Esophagus muscularis mucosa (tissue), 4 donors: Measurements from ENCODE around the gene B3GNT8. TPM values are rescaled to one million over a fixed set of nuclear protein-coding genes. Genes with fewer than 3 reads are reported as not detected.
A peak's percentile ranks its signal among the peaks of the same experiment; 100 is the strongest.

Experiments used
- DNase-seq: peaks from one replicate; pipeline ENCODE4 v3.0.0-alpha.2; 2017; ENCODE audit errors: extremely low spot score
- H3K27ac ChIP-seq, 4 donors: fragments of 200-600 bp; sonication (generic); replicated peaks in 1 of 4; 1 replicate in 3 of 4; 2 replicates in 1 of 4; pipeline ENCODE4 v1.5.1; 2016 to 2019; ENCODE audit warnings: mild to moderate bottlenecking in 1 of 4
- H3K27me3 ChIP-seq, 4 donors: fragments of 200-600 bp; sonication (generic); one replicate each; pipeline versions ENCODE4 v1.5.1 to v1.6.0; 2016 to 2019
- H3K36me3 ChIP-seq, 4 donors: fragments of 200-600 bp; sonication (generic); one replicate each; pipeline ENCODE4 v1.5.1; 2016 to 2019
- H3K4me1 ChIP-seq, 4 donors: fragments of 200-600 bp; sonication (generic); one replicate each; pipeline ENCODE4 v1.5.1; 2016 to 2019
- H3K4me3 ChIP-seq, 4 donors: fragments of 200-600 bp; sonication (generic); 1 replicate in 2 of 4; 2 replicates in 2 of 4; pipeline ENCODE4 v1.5.1; 2016 to 2019; ENCODE audit warnings: mild to moderate bottlenecking in 4 of 4, moderate library complexity in 1 of 4
- H3K9me3 ChIP-seq, 4 donors: fragments of 200-600 bp; sonication (generic); 1 replicate in 3 of 4; 2 replicates in 1 of 4; pipeline ENCODE4 v1.5.1; 2016 to 2019
- EP300 ChIP-seq: sonication (generic); formaldehyde crosslinking; IDR thresholded peaks from one replicate; pipeline ENCODE4 v1.6.1; 2017; ENCODE audit warnings: antibody characterized with exemption
- POLR2A ChIP-seq: fragments of 450-650 bp; IDR thresholded peaks from one replicate; pipeline ENCODE4 v1.6.1; 2017; ENCODE audit warnings: antibody characterized with exemption, moderate library complexity, mild to moderate bottlenecking, low read depth
- POLR2AphosphoS5 ChIP-seq, 2 donors: sonication (generic); formaldehyde crosslinking; IDR thresholded peaks; one replicate each; pipeline ENCODE4 v1.6.1; 2017; ENCODE audit warnings: antibody characterized with exemption in 2 of 2
- WGBS: methylation state at CpG from one replicate; pipeline ENCODE4 v1.1.5; 2018; 5-methylcytosine and 5-hydroxymethylcytosine counted together
- intact Hi-C: fragments of 100-400 bp; cut with DNase I; formaldehyde crosslinking; loops from one replicate; pipeline ENCODE4 v1.15.1; 2023
- total RNA-seq, 4 donors: library from RNA; depleted of rRNA; stranded (reverse); fragments of >200 nt; gene quantifications; one replicate each; pipeline versions ENCODE4 v1.1.0 to v1.2.1, GENCODE V29; 2016
- TF ChIP-seq, protein P1 (sequence below), 3 experiments: fragments of 200-600 bp in 2 of 3; fragments of 450-650 bp in 1 of 3; sonication (generic) in 2 of 3; IDR thresholded peaks; one replicate each; pipeline ENCODE4 v1.5.1; 2017 to 2019; ENCODE audit warnings: antibody characterized with exemption in 3 of 3, mild to moderate bottlenecking in 2 of 3, moderate library complexity in 1 of 3

B3GNT8 gene
- total RNA-seq, 4 donors from 2014 or later = 1.2 to 12.0 (median 5.0) TPM

DNA sequence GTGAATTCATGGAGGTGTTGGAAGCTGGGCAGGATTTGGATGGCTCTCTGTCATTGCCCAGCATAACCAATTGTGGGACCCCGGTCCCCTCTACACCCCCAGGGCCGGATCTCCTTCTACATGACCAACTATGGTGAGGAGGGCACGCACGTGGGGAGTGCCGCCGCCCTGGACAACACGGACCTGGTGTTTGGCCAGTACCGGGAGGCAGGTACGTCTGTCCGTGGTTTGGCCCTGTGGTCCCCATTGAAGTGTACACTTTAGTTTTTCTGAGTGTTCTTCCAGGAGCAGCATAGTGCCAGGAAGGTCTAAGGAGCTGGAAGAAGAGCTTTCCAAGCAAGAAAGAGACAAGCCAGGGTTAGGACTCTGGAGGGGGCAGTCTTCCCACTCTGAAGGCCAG lies 13.2 kb downstream of the B3GNT8 start:
- WGBS = 90% methylated on average over 9 of the region's 10 CpGs
- intact Hi-C loops = no loop called here
- DNase-seq = no peak
- Histone ChIP-seq H3K4me1 (peaks cover 19 to 31% (median 30%) of the 10 kb centered on the region in 4 donors), H3K27ac (no peak overlapping the region), H3K9me3 (no peaks in the 10 kb centered on the region), H3K36me3 (peaks cover 44 to 85% (median 74%) of the 10 kb centered on the region in 4 donors), H3K4me3 (no peak overlapping the region), H3K27me3 (no peaks in the 10 kb centered on the region)
- TF ChIP-seq, protein P1, sequence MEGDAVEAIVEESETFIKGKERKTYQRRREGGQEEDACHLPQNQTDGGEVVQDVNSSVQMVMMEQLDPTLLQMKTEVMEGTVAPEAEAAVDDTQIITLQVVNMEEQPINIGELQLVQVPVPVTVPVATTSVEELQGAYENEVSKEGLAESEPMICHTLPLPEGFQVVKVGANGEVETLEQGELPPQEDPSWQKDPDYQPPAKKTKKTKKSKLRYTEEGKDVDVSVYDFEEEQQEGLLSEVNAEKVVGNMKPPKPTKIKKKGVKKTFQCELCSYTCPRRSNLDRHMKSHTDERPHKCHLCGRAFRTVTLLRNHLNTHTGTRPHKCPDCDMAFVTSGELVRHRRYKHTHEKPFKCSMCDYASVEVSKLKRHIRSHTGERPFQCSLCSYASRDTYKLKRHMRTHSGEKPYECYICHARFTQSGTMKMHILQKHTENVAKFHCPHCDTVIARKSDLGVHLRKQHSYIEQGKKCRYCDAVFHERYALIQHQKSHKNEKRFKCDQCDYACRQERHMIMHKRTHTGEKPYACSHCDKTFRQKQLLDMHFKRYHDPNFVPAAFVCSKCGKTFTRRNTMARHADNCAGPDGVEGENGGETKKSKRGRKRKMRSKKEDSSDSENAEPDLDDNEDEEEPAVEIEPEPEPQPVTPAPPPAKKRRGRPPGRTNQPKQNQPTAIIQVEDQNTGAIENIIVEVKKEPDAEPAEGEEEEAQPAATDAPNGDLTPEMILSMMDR (IDR thresholded peaks at IDR 0.05) = no peak
- TF ChIP-seq POLR2A (no peak), EP300 (no peak), POLR2AphosphoS5 (IDR thresholded peaks at IDR 0.05) (no peak)

DNA sequence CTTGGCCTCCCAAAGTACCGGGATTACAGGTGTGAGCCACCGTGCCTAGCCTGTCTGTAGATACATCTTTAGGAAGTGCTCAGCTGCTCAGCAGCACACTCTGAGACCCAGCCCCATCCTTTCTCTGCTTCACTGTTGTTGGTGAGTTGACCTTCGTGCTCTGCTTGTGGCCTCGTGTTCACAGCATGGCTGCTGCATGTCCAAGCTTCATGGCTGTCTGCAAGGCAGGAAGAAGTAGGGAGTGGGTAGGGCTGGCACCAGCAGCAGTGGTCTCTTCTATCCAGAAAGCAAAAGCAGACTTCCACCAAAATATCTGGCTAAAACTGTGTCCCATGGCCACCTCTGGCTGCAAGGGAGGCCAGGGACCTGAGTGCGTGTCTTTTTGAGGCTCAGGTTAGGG lies 14.2 kb downstream of the B3GNT8 start:
- Histone ChIP-seq H3K9me3 (no peaks in the 10 kb centered on the region), H3K4me3 (no peak overlapping the region), H3K4me1 (peaks cover 29 to 40% (median 36%) of the 10 kb centered on the region in 4 donors), H3K27me3 (no peaks in the 10 kb centered on the region), H3K27ac (no peak overlapping the region), H3K36me3 (peaks cover 37 to 76% (median 64%) of the 10 kb centered on the region in 4 donors)
- DNase-seq = no peak
- TF ChIP-seq POLR2A = no peak
- TF ChIP-seq, protein P1 (IDR thresholded peaks at IDR 0.05) = no peak
- no peak for TF ChIP-seq POLR2AphosphoS5 (IDR thresholded peaks at IDR 0.05)
- no peak for TF ChIP-seq EP300
- WGBS = 93% methylated on average over 5 of the region's 5 CpGs
- intact Hi-C loops = no loop called here

DNA sequence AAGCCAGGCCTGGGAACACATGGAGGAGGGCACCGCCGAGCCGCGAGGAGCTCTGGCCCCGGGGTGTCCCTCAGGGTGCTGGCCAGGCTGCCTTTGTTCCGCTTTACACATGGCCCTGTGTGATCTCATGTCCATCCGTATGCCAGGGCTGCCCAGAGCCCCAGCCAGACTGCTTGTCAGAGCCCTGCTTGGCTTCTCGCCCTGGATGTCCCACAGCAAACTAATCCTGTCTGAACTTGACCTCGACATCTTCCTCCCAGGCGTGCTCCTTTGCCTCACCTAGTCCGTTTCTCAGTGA lies 15.3 kb downstream of the B3GNT8 start:
- no peaks in the 10 kb centered on the region for H3K9me3 ChIP-seq
- H3K27me3 ChIP-seq = no peaks in the 10 kb centered on the region
- intact Hi-C loops = no loop called here
- no peak overlapping the region for H3K27ac ChIP-seq
- peaks cover 36 to 43% (median 40%) of the 10 kb centered on the region in 4 donors for H3K4me1 ChIP-seq
- TF ChIP-seq POLR2AphosphoS5 (IDR thresholded peaks at IDR 0.05) = no peak
- TF ChIP-seq EP300 = no peak
- TF ChIP-seq, protein P1 (IDR thresholded peaks at IDR 0.05) = no peak
- TF ChIP-seq POLR2A = no peak
- 58% methylated on average over 11 of the region's 11 CpGs for WGBS
- H3K4me3 ChIP-seq = no peak overlapping the region
- no peak for DNase-seq
- H3K36me3 ChIP-seq = peaks cover 30 to 65% (median 53%) of the 10 kb centered on the region in 4 donors

DNA sequence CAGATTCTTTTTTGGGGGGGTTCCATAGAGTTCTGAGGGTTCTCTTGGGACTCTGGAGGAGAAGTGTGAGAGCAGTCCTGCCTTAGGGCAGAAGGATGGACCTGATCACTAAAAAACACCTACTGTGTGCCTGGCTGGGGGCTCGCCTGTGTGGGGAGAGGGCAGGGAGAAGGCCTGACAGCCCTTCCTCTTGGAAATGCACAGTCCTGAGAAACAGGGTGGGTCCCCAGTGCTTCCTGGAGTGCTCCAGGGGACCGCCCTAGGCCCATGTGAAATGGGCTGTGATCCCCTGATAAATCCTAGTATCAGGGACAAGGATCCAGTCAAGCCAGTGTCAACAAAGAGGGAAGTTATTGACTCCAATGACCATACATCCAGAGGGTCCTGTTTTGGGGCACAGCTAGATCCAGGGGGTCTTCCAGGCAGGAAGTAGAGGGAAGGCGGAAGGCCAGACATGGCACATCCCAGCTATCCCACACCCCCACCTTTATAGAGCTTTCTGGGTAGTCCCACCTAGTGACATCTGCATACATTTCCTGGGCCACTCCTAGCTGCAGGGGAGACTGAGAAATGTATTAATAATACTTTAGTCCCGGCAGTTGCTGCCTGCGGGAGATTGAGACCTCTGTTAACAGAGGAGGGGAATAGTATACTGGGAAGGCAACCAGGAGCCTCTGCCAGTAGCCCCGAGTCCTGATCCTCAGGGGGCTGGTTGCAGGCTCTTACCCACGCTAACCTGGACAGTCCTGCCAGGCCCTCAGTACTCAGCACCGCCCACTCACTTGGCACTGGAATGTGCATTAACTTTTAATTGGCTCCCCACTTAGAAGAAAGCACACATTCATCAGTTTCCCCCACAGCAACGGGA lies 15.8 kb downstream of the B3GNT8 start:
- intact Hi-C loops = no loop called here
- WGBS = 70% methylated on average over 8 of the region's 9 CpGs
- DNase-seq = no peak
- Histone ChIP-seq H3K9me3 (no peaks in the 10 kb centered on the region), H3K4me1 (peaks cover 39 to 47% (median 46%) of the 10 kb centered on the region in 4 donors), H3K4me3 (no peak overlapping the region), H3K36me3 (peaks cover 27 to 59% (median 47%) of the 10 kb centered on the region in 4 donors), H3K27ac (peak overlapping the region in 1 of 4 donors; percentile 1), H3K27me3 (no peaks in the 10 kb centered on the region)
- TF ChIP-seq POLR2A (no peak), EP300 (no peak), POLR2AphosphoS5 (IDR thresholded peaks at IDR 0.05) (no peak)
- TF ChIP-seq, protein P1 (IDR thresholded peaks at IDR 0.05) = no peak
